HUES6 (cell line): ENCODE data around the gene TGM5.
"Not testable (repeated sequence)": the region's sequence is repeated elsewhere in the genome, so short reads cannot be mapped to it uniquely, and the experiment has no call there.

Experiments used
- H3K27ac ChIP-seq: 2 replicates; pipeline ENCODE4 v1.7.0; 2013; ENCODE audit warnings: low read depth, mild to moderate bottlenecking, low read length, inconsistent platforms
- H3K27me3 ChIP-seq: 2 replicates; pipeline ENCODE4 v1.6.1; 2013; ENCODE audit warnings: low read length; ENCODE audit not compliant: control insufficient read depth, insufficient read depth
- H3K36me3 ChIP-seq: 2 replicates; pipeline ENCODE4 v1.6.1; 2013; ENCODE audit warnings: low read length; ENCODE audit not compliant: control insufficient read depth, insufficient read depth
- H3K4me1 ChIP-seq: 2 replicates; pipeline ENCODE4 v1.6.1; 2013; ENCODE audit warnings: low read length; ENCODE audit not compliant: control insufficient read depth, insufficient read depth
- H3K4me3 ChIP-seq: 2 replicates; pipeline ENCODE4 v1.5.1; 2013; ENCODE audit warnings: low read depth, low read length
- H3K9ac ChIP-seq: one replicate; pipeline ENCODE4 v1.6.1; 2013; ENCODE audit warnings: mild to moderate bottlenecking, low read length
- H3K9me3 ChIP-seq: 2 replicates; pipeline ENCODE4 v1.6.1; 2013; ENCODE audit warnings: low read depth, low read length; ENCODE audit not compliant: control insufficient read depth, insufficient read depth

TGM5 gene

GRCh38 chr15:43207024-43207423, 59.7 kb downstream of the TGM5 start:
- H3K9ac ChIP-seq = no peak overlapping the region
- H3K9me3 ChIP-seq = no peaks in the 10 kb centered on the region
- no peaks in the 10 kb centered on the region for H3K36me3 ChIP-seq
- no peaks in the 10 kb centered on the region for H3K27me3 ChIP-seq
- H3K27ac ChIP-seq = no peak overlapping the region
- no peaks in the 10 kb centered on the region for H3K4me1 ChIP-seq
- H3K4me3 ChIP-seq = no peak overlapping the region

- Histone ChIP-seq H3K27ac (no peak overlapping the region), H3K9me3 (no peaks in the 10 kb centered on the region), H3K4me3 (no peak overlapping the region), H3K36me3 (no peaks in the 10 kb centered on the region), H3K27me3 (no peaks in the 10 kb centered on the region), H3K4me1 (no peaks in the 10 kb centered on the region), H3K9ac (no peak overlapping the region)
Observed at GRCh38 chr15:43206054-43206453, 60.7 kb downstream of the TGM5 start.

- no peak overlapping the region for H3K9ac ChIP-seq
- H3K27me3 ChIP-seq = no peaks in the 10 kb centered on the region
- H3K9me3 ChIP-seq = no peaks in the 10 kb centered on the region
- H3K4me3 ChIP-seq = no peak overlapping the region
- no peak overlapping the region for H3K27ac ChIP-seq
- no peaks in the 10 kb centered on the region for H3K4me1 ChIP-seq
- no peaks in the 10 kb centered on the region for H3K36me3 ChIP-seq
Observed at GRCh38 chr15:43204016-43204901, 62.5 kb downstream of the TGM5 start.

- no peak overlapping the region for H3K9ac ChIP-seq
- H3K27ac ChIP-seq = no peak overlapping the region
- no peaks in the 10 kb centered on the region for H3K4me1 ChIP-seq
- H3K4me3 ChIP-seq = no peak overlapping the region
- peaks cover 6% of the 10 kb centered on the region for H3K9me3 ChIP-seq
- no peaks in the 10 kb centered on the region for H3K27me3 ChIP-seq
- H3K36me3 ChIP-seq = peaks cover 18% of the 10 kb centered on the region
Observed at GRCh38 chr15:43199945-43200488, 66.7 kb downstream of the TGM5 start.

- H3K9me3 ChIP-seq = peaks cover 6% of the 10 kb centered on the region
- no peak overlapping the region for H3K27ac ChIP-seq
- H3K4me3 ChIP-seq = no peak overlapping the region
- no peak overlapping the region for H3K9ac ChIP-seq
- H3K4me1 ChIP-seq = no peaks in the 10 kb centered on the region
- H3K27me3 ChIP-seq = no peaks in the 10 kb centered on the region
- peaks cover 26% of the 10 kb centered on the region for H3K36me3 ChIP-seq
Observed at GRCh38 chr15:43198992-43199391, 67.7 kb downstream of the TGM5 start.

- not testable (repeated sequence) for H3K27me3 ChIP-seq, H3K9me3 ChIP-seq, H3K4me3 ChIP-seq, H3K4me1 ChIP-seq, H3K9ac ChIP-seq, H3K27ac ChIP-seq
- H3K36me3 ChIP-seq = peaks cover 29% of the 10 kb centered on the region
Observed at GRCh38 chr15:43198556-43198955, 68.2 kb downstream of the TGM5 start.

GRCh38 chr15:43197773-43198172, 69.0 kb downstream of the TGM5 start:
- not testable (repeated sequence) for H3K4me3 ChIP-seq, H3K9ac ChIP-seq, H3K27ac ChIP-seq, H3K4me1 ChIP-seq, H3K27me3 ChIP-seq, H3K9me3 ChIP-seq
- H3K36me3 ChIP-seq = peaks cover 35% of the 10 kb centered on the region

- Histone ChIP-seq H3K9ac (no peak overlapping the region), H3K4me1 (no peaks in the 10 kb centered on the region), H3K4me3 (no peak overlapping the region), H3K36me3 (peaks cover 44% of the 10 kb centered on the region), H3K27me3 (no peaks in the 10 kb centered on the region), H3K9me3 (peaks cover 6% of the 10 kb centered on the region), H3K27ac (no peak overlapping the region)
Observed at GRCh38 chr15:43196760-43197548, 69.8 kb downstream of the TGM5 start.

- Histone ChIP-seq H3K9ac (no peak overlapping the region), H3K4me3 (no peak overlapping the region), H3K4me1 (no peaks in the 10 kb centered on the region), H3K27ac (no peak overlapping the region), H3K27me3 (no peaks in the 10 kb centered on the region), H3K9me3 (peaks cover 6% of the 10 kb centered on the region), H3K36me3 (peaks cover 65% of the 10 kb centered on the region)
Observed at GRCh38 chr15:43194795-43195194, 71.9 kb downstream of the TGM5 start.

- no peaks in the 10 kb centered on the region for H3K4me1 ChIP-seq
Observed at GRCh38 chr15:43193710-43194109, 73.0 kb downstream of the TGM5 start.

GRCh38 chr15:43190178-43190577, 76.5 kb downstream of the TGM5 start:
- Histone ChIP-seq H3K27me3 (no peaks in the 10 kb centered on the region), H3K4me1 (no peaks in the 10 kb centered on the region), H3K36me3 (peaks cover 57% of the 10 kb centered on the region), H3K27ac (no peak overlapping the region), H3K4me3 (no peak overlapping the region), H3K9ac (no peak overlapping the region), H3K9me3 (no peaks in the 10 kb centered on the region)

More at GRCh38 chr15:43193710-43194109, 73.0 kb downstream of the TGM5 start:
- H3K27me3 ChIP-seq = no peaks in the 10 kb centered on the region
- H3K36me3 ChIP-seq = peaks cover 74% of the 10 kb centered on the region
- H3K27ac ChIP-seq = no peak overlapping the region
- peaks cover 2% of the 10 kb centered on the region for H3K9me3 ChIP-seq
- H3K4me3 ChIP-seq = no peak overlapping the region
- no peak overlapping the region for H3K9ac ChIP-seq
